Measurements from ENCODE around the gene PRMT1. TPM values are rescaled to one million over a fixed set of nuclear protein-coding genes. Genes with fewer than 3 reads are reported as not detected.
A peak's percentile ranks its signal among the peaks of the same experiment; 100 is the strongest.

Gene PRMT1
- total and polyA plus RNA-seq, 9 of the 15 experiments (the other 6 are each of a cell fraction or from before 2014, with no cell fraction given) = 13.3 to 464 (median 326) TPM

DNA sequence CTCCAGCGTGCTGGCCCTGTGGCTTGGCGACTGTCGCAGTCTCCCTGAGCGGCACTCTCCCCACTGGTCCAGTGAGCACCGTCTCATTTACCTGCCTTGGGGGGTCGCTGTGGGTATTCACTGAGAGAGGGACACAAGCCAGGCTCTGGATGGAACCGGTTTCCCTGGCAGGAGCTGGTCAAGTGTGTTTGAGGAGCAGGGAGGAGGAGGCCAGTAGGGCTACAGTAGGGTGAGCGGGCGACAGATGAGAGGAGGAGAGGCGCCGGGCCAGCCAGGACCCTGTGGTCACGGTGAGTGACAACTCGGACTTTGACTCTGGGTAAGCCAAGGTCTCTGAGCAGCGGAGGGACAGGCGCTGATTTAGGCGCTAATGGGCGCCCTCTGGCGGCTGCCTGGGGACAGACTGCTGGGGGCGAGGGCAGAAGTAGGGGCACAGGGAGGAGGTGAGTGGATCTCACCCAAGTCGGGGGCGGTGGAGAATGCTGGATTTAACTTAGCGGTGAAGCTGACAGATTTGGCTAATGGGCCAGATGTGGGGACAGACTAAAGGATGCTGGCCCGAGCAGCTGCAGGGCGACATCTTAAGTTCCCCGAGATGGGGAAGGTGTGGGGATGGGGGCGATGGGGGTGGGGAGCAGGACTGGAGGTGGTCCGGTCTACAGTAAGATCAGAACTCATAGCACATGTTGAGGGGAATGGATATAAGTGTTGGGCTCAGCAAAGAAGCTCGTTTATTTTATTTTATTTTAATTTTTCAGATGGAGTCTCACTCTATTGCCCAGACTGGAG, 4.7 kb upstream of the PRMT1 start (continued):
- no peak for TF ChIP-seq RBM14 (IDR thresholded peaks at IDR 0.05; ENCODE audit: borderline replicate concordance, insufficient read depth, low read depth, low read length)
- peak; percentile 24; the same call in 1 of the 2 replicates for TF ChIP-seq STAG1 (CRISPR knock-in tag; IDR thresholded peaks at IDR 0.05; ENCODE audit: borderline replicate concordance)
- TF ChIP-seq EP400 (IDR thresholded peaks at IDR 0.05) = peak; percentile 59; the same call in 1 of the 2 replicates
- TF ChIP-seq RAD21 (CRISPR knock-in tag; conservative IDR thresholded peaks at IDR 0.05 in 1 of 2, IDR thresholded peaks at IDR 0.05 in 1 of 2) = peak; percentile 51 to 69
- TF ChIP-seq GTF3C2 (IDR thresholded peaks at IDR 0.05; ENCODE audit: borderline replicate concordance, extremely low read depth, insufficient read length) = no peak
- peak; percentile 56; the same call in 1 of the 2 replicates for TF ChIP-seq SMARCA4 (IDR thresholded peaks at IDR 0.05)
- TF ChIP-seq ESRRB (CRISPR knock-in tag; IDR thresholded peaks at IDR 0.05; ENCODE audit: borderline replicate concordance) = no peak
- no peak for TF ChIP-seq PHF20 (IDR thresholded peaks at IDR 0.05; ENCODE audit: partially characterized antibody)
- TF ChIP-seq ZNF707 (CRISPR knock-in tag; conservative IDR thresholded peaks at IDR 0.05) = no peak
- TF ChIP-seq ZNF140 (CRISPR knock-in tag; IDR thresholded peaks at IDR 0.05) = no peak
- TF ChIP-seq NONO (IDR thresholded peaks at IDR 0.05; ENCODE audit: low read depth in 2 of 2, low read length in 1 of 2) = 0 out of 4 replicates have a peak, but pooled peaks of 1 of the 2 experiments have one; percentile 11
- TF ChIP-seq SMAD4 (CRISPR knock-in tag; conservative IDR thresholded peaks at IDR 0.05) = peak; percentile 57; the same call in 1 of the 2 replicates
- no peak for TF ChIP-seq SP2 (IDR thresholded peaks at IDR 0.05; ENCODE audit: extremely low read depth, low read depth, low read length, poor library complexity, severe bottlenecking)
- TF ChIP-seq, protein P1, sequence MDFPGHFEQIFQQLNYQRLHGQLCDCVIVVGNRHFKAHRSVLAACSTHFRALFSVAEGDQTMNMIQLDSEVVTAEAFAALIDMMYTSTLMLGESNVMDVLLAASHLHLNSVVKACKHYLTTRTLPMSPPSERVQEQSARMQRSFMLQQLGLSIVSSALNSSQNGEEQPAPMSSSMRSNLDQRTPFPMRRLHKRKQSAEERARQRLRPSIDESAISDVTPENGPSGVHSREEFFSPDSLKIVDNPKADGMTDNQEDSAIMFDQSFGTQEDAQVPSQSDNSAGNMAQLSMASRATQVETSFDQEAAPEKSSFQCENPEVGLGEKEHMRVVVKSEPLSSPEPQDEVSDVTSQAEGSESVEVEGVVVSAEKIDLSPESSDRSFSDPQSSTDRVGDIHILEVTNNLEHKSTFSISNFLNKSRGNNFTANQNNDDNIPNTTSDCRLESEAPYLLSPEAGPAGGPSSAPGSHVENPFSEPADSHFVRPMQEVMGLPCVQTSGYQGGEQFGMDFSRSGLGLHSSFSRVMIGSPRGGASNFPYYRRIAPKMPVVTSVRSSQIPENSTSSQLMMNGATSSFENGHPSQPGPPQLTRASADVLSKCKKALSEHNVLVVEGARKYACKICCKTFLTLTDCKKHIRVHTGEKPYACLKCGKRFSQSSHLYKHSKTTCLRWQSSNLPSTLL (IDR thresholded peaks at IDR 0.05) = no peak
- no peak for TF ChIP-seq MEF2D (tag; conservative IDR thresholded peaks at IDR 0.05; ENCODE audit: low read depth)
- no peak for TF ChIP-seq RBM15 (IDR thresholded peaks at IDR 0.05; ENCODE audit: insufficient read depth, low read length)
- TF ChIP-seq, protein P2, sequence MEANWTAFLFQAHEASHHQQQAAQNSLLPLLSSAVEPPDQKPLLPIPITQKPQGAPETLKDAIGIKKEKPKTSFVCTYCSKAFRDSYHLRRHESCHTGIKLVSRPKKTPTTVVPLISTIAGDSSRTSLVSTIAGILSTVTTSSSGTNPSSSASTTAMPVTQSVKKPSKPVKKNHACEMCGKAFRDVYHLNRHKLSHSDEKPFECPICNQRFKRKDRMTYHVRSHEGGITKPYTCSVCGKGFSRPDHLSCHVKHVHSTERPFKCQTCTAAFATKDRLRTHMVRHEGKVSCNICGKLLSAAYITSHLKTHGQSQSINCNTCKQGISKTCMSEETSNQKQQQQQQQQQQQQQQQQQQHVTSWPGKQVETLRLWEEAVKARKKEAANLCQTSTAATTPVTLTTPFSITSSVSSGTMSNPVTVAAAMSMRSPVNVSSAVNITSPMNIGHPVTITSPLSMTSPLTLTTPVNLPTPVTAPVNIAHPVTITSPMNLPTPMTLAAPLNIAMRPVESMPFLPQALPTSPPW (CRISPR knock-in tag; IDR thresholded peaks at IDR 0.05) = peak; percentile 59
- no peak for TF ChIP-seq GABPA (tag; conservative IDR thresholded peaks at IDR 0.05; ENCODE audit: low read depth)
- 0 out of 2 replicates have a peak, but pooled peaks have one; percentile 27 for TF ChIP-seq DMBX1 (CRISPR knock-in tag; IDR thresholded peaks at IDR 0.05; ENCODE audit: borderline replicate concordance)
- TF ChIP-seq HDAC6 (IDR thresholded peaks at IDR 0.05; ENCODE audit: low read depth, low read length) = no peak
